Measurements from ENCODE around the gene WDR31.

- TF ChIP-seq, protein P1, sequence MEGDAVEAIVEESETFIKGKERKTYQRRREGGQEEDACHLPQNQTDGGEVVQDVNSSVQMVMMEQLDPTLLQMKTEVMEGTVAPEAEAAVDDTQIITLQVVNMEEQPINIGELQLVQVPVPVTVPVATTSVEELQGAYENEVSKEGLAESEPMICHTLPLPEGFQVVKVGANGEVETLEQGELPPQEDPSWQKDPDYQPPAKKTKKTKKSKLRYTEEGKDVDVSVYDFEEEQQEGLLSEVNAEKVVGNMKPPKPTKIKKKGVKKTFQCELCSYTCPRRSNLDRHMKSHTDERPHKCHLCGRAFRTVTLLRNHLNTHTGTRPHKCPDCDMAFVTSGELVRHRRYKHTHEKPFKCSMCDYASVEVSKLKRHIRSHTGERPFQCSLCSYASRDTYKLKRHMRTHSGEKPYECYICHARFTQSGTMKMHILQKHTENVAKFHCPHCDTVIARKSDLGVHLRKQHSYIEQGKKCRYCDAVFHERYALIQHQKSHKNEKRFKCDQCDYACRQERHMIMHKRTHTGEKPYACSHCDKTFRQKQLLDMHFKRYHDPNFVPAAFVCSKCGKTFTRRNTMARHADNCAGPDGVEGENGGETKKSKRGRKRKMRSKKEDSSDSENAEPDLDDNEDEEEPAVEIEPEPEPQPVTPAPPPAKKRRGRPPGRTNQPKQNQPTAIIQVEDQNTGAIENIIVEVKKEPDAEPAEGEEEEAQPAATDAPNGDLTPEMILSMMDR (IDR thresholded peaks at IDR 0.05): no peak
- TF ChIP-seq CEBPB (IDR thresholded peaks at IDR 0.05) (no peak), POLR2A (IDR thresholded peaks at IDR 0.05; ENCODE audit: low read length) (no peak), MAX (IDR thresholded peaks at IDR 0.05) (no peak), RAD21 (conservative IDR thresholded peaks at IDR 0.05 in 1 of 2, IDR thresholded peaks at IDR 0.05 in 1 of 2) (no peak), MAZ (IDR thresholded peaks at IDR 0.05; ENCODE audit: borderline replicate concordance, low read depth, low read length) (no peak), RCOR1 (IDR thresholded peaks at IDR 0.05; ENCODE audit: low read depth, low read length) (no peak), ZNF302 (CRISPR knock-in tag; IDR thresholded peaks at IDR 0.05) (no peak), SMC3 (IDR thresholded peaks at IDR 0.05) (no peak), RFX5 (IDR thresholded peaks at IDR 0.05) (no peak), JUN (IDR thresholded peaks at IDR 0.05) (no peak)
These were observed 32.6 kb downstream of the WDR31 start for GRCh38 chr9:113307396-113307975.

All from A549 (cell line).